ENCODE data around the gene UBE2G2. TPM values are rescaled to one million over a fixed set of nuclear protein-coding genes. Genes with fewer than 3 reads are reported as not detected.

Gene UBE2G2
- total RNA-seq, 4 donors from 2014 or later: 38.4 to 75.1 (median 67.4) TPM

DNA sequence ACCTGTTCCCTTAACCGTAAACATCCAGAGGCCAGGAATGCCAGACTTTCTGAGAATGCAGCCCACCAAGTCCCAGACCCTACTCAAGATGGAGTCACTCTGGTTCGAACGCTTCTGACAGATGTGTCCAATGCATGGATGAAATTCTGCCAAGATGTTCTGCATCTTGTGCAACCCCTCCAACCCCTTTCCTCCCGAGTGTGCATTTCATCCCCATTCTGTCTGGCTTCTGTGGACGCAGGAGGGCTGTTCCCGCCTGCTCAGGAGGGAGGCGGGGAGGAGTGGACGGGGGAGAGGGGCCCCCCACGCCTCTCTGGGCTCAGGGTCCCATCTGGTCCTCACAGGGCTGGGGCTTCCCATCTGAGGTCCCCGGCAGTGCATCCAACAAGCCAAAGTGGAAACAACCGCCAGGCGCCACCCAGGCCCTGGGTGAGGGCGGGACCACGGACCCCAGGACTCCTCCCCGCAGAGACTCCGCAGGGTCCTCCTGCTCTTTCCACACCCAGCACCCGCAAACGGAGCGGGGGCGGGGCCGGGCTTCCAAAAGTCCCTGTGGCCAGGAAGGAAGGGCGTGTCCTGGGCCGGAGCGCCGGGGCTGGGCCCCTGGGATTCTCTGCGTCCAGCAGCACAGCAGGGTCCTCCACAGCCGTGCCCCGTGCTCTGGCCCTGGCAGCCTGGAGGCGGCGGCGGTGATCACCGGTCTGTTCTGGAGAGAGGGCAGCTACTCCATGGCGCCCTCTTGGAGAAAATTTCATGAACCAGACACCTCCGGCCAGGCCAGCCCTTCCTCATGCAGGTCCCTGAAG lies 44.0 kb upstream of the UBE2G2 start:
- H3K36me3 ChIP-seq: no peaks in the 10 kb centered on the region
- peak; percentile 37 to 54 for DNase-seq
- no peaks in the 10 kb centered on the region for H3K27me3 ChIP-seq
- intact Hi-C loops (cut with DNase I; ENCODE audit: low total_unique reads): no loop called here
- H3K4me3 ChIP-seq: peak overlapping the region in 1 of 2 donors; percentile 32
- H3K9me3 ChIP-seq: no peaks in the 10 kb centered on the region
- H3K4me1 ChIP-seq: peaks cover 0 to 13% of the 10 kb centered on the region in 2 donors
- TF ChIP-seq CTCF (IDR thresholded peaks at IDR 0.05): peak in 2 of 4 experiments; percentile 21 to 29
- no peak for TF ChIP-seq POLR2A (IDR thresholded peaks at IDR 0.05)
- H3K27ac ChIP-seq: peak overlapping the region in 1 of 2 donors; percentile 2

GRCh38 chr21:44844256-44844655 lies 42.6 kb upstream of the UBE2G2 start:
- DNase-seq: no peak
- Histone ChIP-seq H3K36me3 (no peaks in the 10 kb centered on the region), H3K27me3 (no peaks in the 10 kb centered on the region), H3K27ac (no peak overlapping the region), H3K4me1 (peaks cover 0 to 13% of the 10 kb centered on the region in 2 donors), H3K9me3 (no peaks in the 10 kb centered on the region), H3K4me3 (no peak overlapping the region)
- intact Hi-C loops (cut with DNase I; ENCODE audit: low total_unique reads): no loop called here
- TF ChIP-seq POLR2A (IDR thresholded peaks at IDR 0.05) (no peak), CTCF (IDR thresholded peaks at IDR 0.05) (no peak)

DNA sequence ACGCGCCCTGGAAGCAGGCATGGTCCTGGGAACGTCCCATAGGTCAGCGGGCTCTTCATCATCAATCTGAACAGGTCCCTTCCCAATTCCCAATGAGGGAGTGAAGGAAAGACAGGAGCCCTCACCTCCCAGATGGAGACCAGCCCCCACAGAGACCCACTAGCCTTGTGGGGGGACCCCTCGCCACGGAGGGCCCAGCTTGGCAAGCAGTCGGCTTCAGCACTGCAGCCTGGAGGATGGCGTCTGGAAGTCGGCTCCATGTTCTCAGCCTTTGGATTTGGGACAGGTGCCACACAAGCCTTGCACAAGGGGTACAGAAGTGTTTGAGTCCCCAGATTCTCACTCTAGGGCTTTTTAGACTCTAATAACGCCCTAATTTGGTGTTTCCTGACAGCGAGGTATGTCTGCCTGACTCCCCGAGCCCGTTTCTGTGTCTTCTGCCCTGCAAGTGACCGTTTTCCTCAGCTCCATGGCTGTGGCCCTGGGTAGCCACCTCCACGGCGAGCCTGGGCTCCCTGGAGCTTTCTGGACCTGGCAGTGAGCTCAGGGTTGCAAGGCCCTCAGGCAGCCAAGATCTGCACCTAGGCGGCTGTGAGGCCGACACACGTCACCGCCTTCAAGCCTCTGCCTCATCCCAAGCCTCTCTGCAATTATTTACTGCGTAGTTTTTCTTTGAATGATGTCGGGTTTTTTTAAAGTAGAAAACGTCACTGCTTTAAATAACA lies 41.3 kb upstream of the UBE2G2 start:
- Histone ChIP-seq H3K27me3 (no peaks in the 10 kb centered on the region), H3K4me1 (peaks cover 0 to 13% of the 10 kb centered on the region in 2 donors), H3K27ac (no peak overlapping the region), H3K9me3 (no peaks in the 10 kb centered on the region), H3K4me3 (no peak overlapping the region), H3K36me3 (no peaks in the 10 kb centered on the region)
- TF ChIP-seq POLR2A (IDR thresholded peaks at IDR 0.05) (no peak), CTCF (IDR thresholded peaks at IDR 0.05) (no peak)
- intact Hi-C loops (cut with DNase I; ENCODE audit: low total_unique reads): no loop called here
- DNase-seq: no peak

GRCh38 chr21:44842087-44842486 lies 40.5 kb upstream of the UBE2G2 start:
- peaks cover 0 to 13% of the 10 kb centered on the region in 2 donors for H3K4me1 ChIP-seq
- no peak overlapping the region for H3K4me3 ChIP-seq
- DNase-seq: no peak
- H3K27ac ChIP-seq: no peak overlapping the region
- no peaks in the 10 kb centered on the region for H3K9me3 ChIP-seq
- intact Hi-C loops (cut with DNase I; ENCODE audit: low total_unique reads): no loop called here
- no peaks in the 10 kb centered on the region for H3K36me3 ChIP-seq
- H3K27me3 ChIP-seq: no peaks in the 10 kb centered on the region
- TF ChIP-seq CTCF (IDR thresholded peaks at IDR 0.05) (no peak), POLR2A (IDR thresholded peaks at IDR 0.05) (no peak)

GRCh38 chr21:44840771-44841170 lies 39.2 kb upstream of the UBE2G2 start:
- H3K27me3 ChIP-seq: no peaks in the 10 kb centered on the region
- H3K9me3 ChIP-seq: no peaks in the 10 kb centered on the region
- DNase-seq: no peak
- TF ChIP-seq POLR2A (IDR thresholded peaks at IDR 0.05): no peak
- TF ChIP-seq CTCF (IDR thresholded peaks at IDR 0.05): no peak
- H3K27ac ChIP-seq: no peak overlapping the region
- intact Hi-C loops (cut with DNase I; ENCODE audit: low total_unique reads): no loop called here
- H3K4me1 ChIP-seq: peaks cover 0 to 5% of the 10 kb centered on the region in 2 donors
- no peak overlapping the region for H3K4me3 ChIP-seq
- no peaks in the 10 kb centered on the region for H3K36me3 ChIP-seq
